SK-N-MC (cell line): ENCODE data around the gene PLEKHM3.

Experiments used
- EZH2 ChIP-seq: fragments of 200-600 bp; sonication (generic); IDR thresholded peaks from one replicate; pipeline ENCODE4 v1.6.1; 2017; ENCODE audit warnings: antibody characterized with exemption
- FOXP2 ChIP-seq: optimal IDR thresholded peaks from 2 replicates; pipeline ENCODE3; 2011; ENCODE audit warnings: mild to moderate bottlenecking, moderate library complexity; ENCODE audit not compliant: insufficient read depth; ENCODE audit errors: extremely low read length, control extremely low read depth

- no peak for TF ChIP-seq EZH2
- TF ChIP-seq FOXP2: no peak
These were observed 237.5 kb downstream of the PLEKHM3 start for GRCh38 chr2:207787800-207788199.
